Tibial artery (tissue), 4 donors: ENCODE data around the gene ACIN1.

Experiments
- DNase-seq, 2 donors: peaks; one replicate each; pipeline ENCODE4 v3.0.0-alpha.2; 2019
- H3K27ac ChIP-seq, 2 donors: fragments of 200-600 bp; sonication (generic) in 1 of 2; 1 replicate in 1 of 2; 2 replicates in 1 of 2; pipeline ENCODE4 v1.5.1; 2018 to 2019; ENCODE audit warnings: mild to moderate bottlenecking in 1 of 2
- H3K27me3 ChIP-seq, 2 donors: fragments of 200-600 bp; sonication (generic) in 1 of 2; one replicate each; pipeline versions ENCODE4 v1.5.1 to v1.6.0; 2016 to 2019
- H3K36me3 ChIP-seq, 3 donors: fragments of 200-600 bp; sonication (generic) in 2 of 3; one replicate each; pipeline ENCODE4 v1.5.1; 2016 to 2019; ENCODE audit warnings: mild to moderate bottlenecking in 2 of 3
- H3K4me1 ChIP-seq, 4 donors: fragments of 200-600 bp; sonication (generic) in 2 of 4; 1 replicate in 3 of 4; 2 replicates in 1 of 4; pipeline ENCODE4 v1.5.1; 2016 to 2019
- H3K4me3 ChIP-seq, 2 donors: fragments of 200-600 bp; sonication (generic) in 1 of 2; 1 replicate in 1 of 2; 2 replicates in 1 of 2; pipeline ENCODE4 v1.5.1; 2018 to 2019; ENCODE audit warnings: mild to moderate bottlenecking in 2 of 2
- H3K9me3 ChIP-seq, 3 donors: fragments of 200-600 bp; sonication (generic) in 1 of 3; one replicate each; pipeline ENCODE4 v1.5.1; 2016 to 2019
- CTCF ChIP-seq, 2 experiments: fragments of 200-600 bp in 1 of 2; fragments of 450-650 bp in 1 of 2; IDR thresholded peaks; one replicate each; pipeline ENCODE4 v1.5.1; 2017 to 2019; ENCODE audit warnings: antibody characterized with exemption in 2 of 2, mild to moderate bottlenecking in 1 of 2, moderate library complexity in 1 of 2
- intact Hi-C: fragments of 100-400 bp; cut with DNase I; formaldehyde crosslinking; loops from one replicate; pipeline ENCODE4 v1.15.0; 2023; ENCODE audit warnings: low total_unique reads

ACIN1 gene

GRCh38 chr14:23106747-23107045 is 11.8 kb upstream of the ACIN1 start:
- DNase-seq = no peak
- Histone ChIP-seq H3K27me3 (peaks cover 0 to 10% of the 10 kb centered on the region in 2 donors), H3K36me3 (no peaks in the 10 kb centered on the region), H3K9me3 (no peaks in the 10 kb centered on the region), H3K4me1 (no peaks in the 10 kb centered on the region), H3K4me3 (no peak overlapping the region), H3K27ac (no peak overlapping the region)
- intact Hi-C loops = no loop called here
- TF ChIP-seq CTCF (IDR thresholded peaks at IDR 0.05) = no peak

- intact Hi-C loops = no loop called here
- Histone ChIP-seq H3K4me1 (no peaks in the 10 kb centered on the region), H3K36me3 (no peaks in the 10 kb centered on the region), H3K9me3 (no peaks in the 10 kb centered on the region), H3K4me3 (no peak overlapping the region), H3K27ac (no peak overlapping the region), H3K27me3 (no peaks in the 10 kb centered on the region)
- no peak for DNase-seq
- no peak for TF ChIP-seq CTCF (IDR thresholded peaks at IDR 0.05)
Measured at GRCh38 chr14:23105348-23105824, 10.4 kb upstream of the ACIN1 start.

GRCh38 chr14:23104591-23105347 is 9.8 kb upstream of the ACIN1 start, which contains the start of gene CIROP:
Gene CIROP (minus strand): TSS chr14:23104989. CDS start chr14:23104920, 69 bp downstream.
- Histone ChIP-seq H3K4me1 (no peaks in the 10 kb centered on the region), H3K4me3 (no peak within 1 kb of the TSS), H3K27me3 (no peaks in the 10 kb centered on the region), H3K27ac (no peak within 1 kb of the TSS), H3K36me3 (no peaks in the 10 kb centered on the region), H3K9me3 (no peaks in the 10 kb centered on the region)
- intact Hi-C loops = no loop called here
- no peak for DNase-seq
- TF ChIP-seq CTCF (IDR thresholded peaks at IDR 0.05) = no peak

- Histone ChIP-seq H3K27ac (no peak overlapping the region), H3K4me1 (no peaks in the 10 kb centered on the region), H3K36me3 (peaks cover 4 to 5% (median 5%) of the 10 kb centered on the region in 3 donors), H3K9me3 (no peaks in the 10 kb centered on the region), H3K4me3 (no peak overlapping the region), H3K27me3 (no peaks in the 10 kb centered on the region)
- intact Hi-C loops = no loop called here
- peak in 1 of 2 donors; percentile 16 for DNase-seq
- TF ChIP-seq CTCF (IDR thresholded peaks at IDR 0.05) = no peak
Measured at GRCh38 chr14:23104070-23104590, 9.2 kb upstream of the ACIN1 start.

- Histone ChIP-seq H3K4me1 (no peaks in the 10 kb centered on the region), H3K36me3 (peaks cover 9 to 10% (median 10%) of the 10 kb centered on the region in 3 donors), H3K4me3 (no peak overlapping the region), H3K9me3 (no peaks in the 10 kb centered on the region), H3K27ac (no peak overlapping the region), H3K27me3 (no peaks in the 10 kb centered on the region)
- no peak for DNase-seq
- no peak for TF ChIP-seq CTCF (IDR thresholded peaks at IDR 0.05)
- intact Hi-C loops = no loop called here
Measured at GRCh38 chr14:23103581-23103980, 8.6 kb upstream of the ACIN1 start.
